Loucy (cell line): ENCODE data around the gene SLC9A9.

Source experiments
- H2AFZ ChIP-seq: fragments of 200-600 bp; sonication (generic); 2 replicates; pipeline ENCODE4 v1.6.0; 2016; ENCODE audit warnings: antibody characterized with exemption, mild to moderate bottlenecking, low read length, moderate library complexity
- H3F3A ChIP-seq: fragments of 200-600 bp; 2 replicates; pipeline ENCODE4 v1.6.0; 2016; ENCODE audit warnings: antibody characterized with exemption, low read depth, mild to moderate bottlenecking
- H3K27me3 ChIP-seq: fragments of 200-600 bp; sonication (generic); 2 replicates; pipeline ENCODE4 v1.6.1; 2014; ENCODE audit warnings: low read length, mild to moderate bottlenecking; ENCODE audit not compliant: insufficient read depth, poor library complexity, severe bottlenecking
- H3K36me3 ChIP-seq: fragments of 200-600 bp; sonication (generic); 2 replicates; pipeline ENCODE4 v1.6.1; 2016; ENCODE audit warnings: low read length; ENCODE audit not compliant: insufficient read depth
- H3K4me1 ChIP-seq: fragments of 200-600 bp; sonication (generic); 2 replicates; pipeline ENCODE4 v1.5.1; 2014; ENCODE audit warnings: low read length, mild to moderate bottlenecking; ENCODE audit not compliant: insufficient read depth, poor library complexity, severe bottlenecking
- H3K4me2 ChIP-seq: fragments of 200-600 bp; sonication (generic); 2 replicates; pipeline ENCODE4 v1.6.0; 2014; ENCODE audit warnings: antibody characterized with exemption, low read length, low read depth, mild to moderate bottlenecking; ENCODE audit not compliant: poor library complexity, severe bottlenecking
- H3K4me3 ChIP-seq: fragments of 200-600 bp; sonication (generic); 2 replicates; pipeline ENCODE4 v1.5.1; 2014; ENCODE audit warnings: low read length, mild to moderate bottlenecking, mixed read lengths; ENCODE audit not compliant: poor library complexity, severe bottlenecking
- H3K79me2 ChIP-seq: fragments of 200-600 bp; sonication (generic); 2 replicates; pipeline ENCODE4 v1.6.1; 2014; ENCODE audit warnings: low read length; ENCODE audit not compliant: insufficient read depth
- H3K9ac ChIP-seq: fragments of 200-600 bp; sonication (generic); 2 replicates; pipeline ENCODE4 v1.6.0; 2014; ENCODE audit warnings: mild to moderate bottlenecking, low read depth, low read length, moderate library complexity; ENCODE audit not compliant: poor library complexity, severe bottlenecking
- H3K9me2 ChIP-seq: fragments of 200-600 bp; sonication (generic); replicated peaks from 2 replicates; pipeline ENCODE4 v1.6.1; 2016; ENCODE audit warnings: low read depth, low read length, mixed read lengths
- H3K9me3 ChIP-seq: fragments of 200-600 bp; sonication (generic); 2 replicates; pipeline ENCODE4 v1.6.1; 2014; ENCODE audit warnings: mild to moderate bottlenecking, antibody characterized with exemption, low read length, low read depth; ENCODE audit not compliant: insufficient read depth
- H4K20me1 ChIP-seq: fragments of 200-600 bp; sonication (generic); 2 replicates; pipeline ENCODE4 v1.6.0; 2014; ENCODE audit warnings: antibody characterized with exemption, low read length, mild to moderate bottlenecking; ENCODE audit not compliant: insufficient read depth, poor library complexity, severe bottlenecking
- EZH2phosphoT487 ChIP-seq: fragments of 200-600 bp; IDR thresholded peaks from 2 replicates; pipeline ENCODE4 v1.6.1; 2018; ENCODE audit warnings: antibody characterized with exemption, mild to moderate bottlenecking, moderate library complexity, borderline replicate concordance
- TF ChIP-seq, protein P1 (sequence below): fragments of 200-600 bp; sonication (generic); conservative IDR thresholded peaks from 2 replicates; pipeline ENCODE4 v1.5.1; 2014; ENCODE audit warnings: mild to moderate bottlenecking, antibody characterized with exemption, low read length

Gene SLC9A9

GRCh38 chr3:143408771-143409170 lies 439.5 kb downstream of the SLC9A9 start:
- no peak overlapping the region for H3K4me3 ChIP-seq
- TF ChIP-seq EZH2phosphoT487, result no peak
- H3K36me3 ChIP-seq, result no peaks in the 10 kb centered on the region
- H2AFZ ChIP-seq, result no peak overlapping the region
- no peaks in the 10 kb centered on the region for H3K79me2 ChIP-seq
- H3K9me3 ChIP-seq, result no peaks in the 10 kb centered on the region
- H3F3A ChIP-seq, result no peaks in the 10 kb centered on the region
- no peak overlapping the region for H3K4me2 ChIP-seq
- H3K9ac ChIP-seq, result no peak overlapping the region
- peaks cover 3% of the 10 kb centered on the region for H3K4me1 ChIP-seq
- H4K20me1 ChIP-seq, result no peaks in the 10 kb centered on the region
- H3K27me3 ChIP-seq, result no peaks in the 10 kb centered on the region
- H3K9me2 ChIP-seq, result no peaks in the 10 kb centered on the region

GRCh38 chr3:143402602-143403001 lies 445.7 kb downstream of the SLC9A9 start:
- H3F3A ChIP-seq, result no peaks in the 10 kb centered on the region

DNA sequence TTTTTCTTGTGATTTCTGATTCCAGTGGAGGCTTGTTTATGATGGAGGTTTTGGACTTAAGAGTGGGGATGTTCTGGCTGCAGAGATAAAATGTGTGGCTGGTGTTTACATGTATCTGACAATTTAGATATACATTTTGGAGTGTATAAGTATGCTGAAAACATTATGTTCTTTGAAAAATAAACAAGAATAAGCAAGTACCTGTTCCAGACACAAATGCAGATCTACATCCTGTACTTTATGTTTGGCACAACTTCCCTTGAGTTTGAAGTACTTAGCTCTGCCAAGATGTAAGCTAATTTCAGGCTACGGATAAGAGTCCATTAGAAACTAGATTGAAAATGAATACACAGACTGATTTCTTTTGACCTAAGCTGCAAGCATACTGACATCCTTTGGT lies 451.5 kb downstream of the SLC9A9 start:
- Histone ChIP-seq H3K9me3 (no peaks in the 10 kb centered on the region), H2AFZ (no peak overlapping the region), H3F3A (no peaks in the 10 kb centered on the region), H3K36me3 (no peaks in the 10 kb centered on the region), H3K4me2 (no peak overlapping the region), H3K4me3 (no peak overlapping the region), H3K79me2 (no peaks in the 10 kb centered on the region), H3K9me2 (no peaks in the 10 kb centered on the region), H4K20me1 (no peaks in the 10 kb centered on the region), H3K4me1 (no peaks in the 10 kb centered on the region), H3K9ac (no peak overlapping the region), H3K27me3 (no peaks in the 10 kb centered on the region)
- no peak for TF ChIP-seq EZH2phosphoT487
- TF ChIP-seq, protein P1, sequence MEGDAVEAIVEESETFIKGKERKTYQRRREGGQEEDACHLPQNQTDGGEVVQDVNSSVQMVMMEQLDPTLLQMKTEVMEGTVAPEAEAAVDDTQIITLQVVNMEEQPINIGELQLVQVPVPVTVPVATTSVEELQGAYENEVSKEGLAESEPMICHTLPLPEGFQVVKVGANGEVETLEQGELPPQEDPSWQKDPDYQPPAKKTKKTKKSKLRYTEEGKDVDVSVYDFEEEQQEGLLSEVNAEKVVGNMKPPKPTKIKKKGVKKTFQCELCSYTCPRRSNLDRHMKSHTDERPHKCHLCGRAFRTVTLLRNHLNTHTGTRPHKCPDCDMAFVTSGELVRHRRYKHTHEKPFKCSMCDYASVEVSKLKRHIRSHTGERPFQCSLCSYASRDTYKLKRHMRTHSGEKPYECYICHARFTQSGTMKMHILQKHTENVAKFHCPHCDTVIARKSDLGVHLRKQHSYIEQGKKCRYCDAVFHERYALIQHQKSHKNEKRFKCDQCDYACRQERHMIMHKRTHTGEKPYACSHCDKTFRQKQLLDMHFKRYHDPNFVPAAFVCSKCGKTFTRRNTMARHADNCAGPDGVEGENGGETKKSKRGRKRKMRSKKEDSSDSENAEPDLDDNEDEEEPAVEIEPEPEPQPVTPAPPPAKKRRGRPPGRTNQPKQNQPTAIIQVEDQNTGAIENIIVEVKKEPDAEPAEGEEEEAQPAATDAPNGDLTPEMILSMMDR, result no peak

More at GRCh38 chr3:143402602-143403001, 445.7 kb downstream of the SLC9A9 start:
- H3K9ac ChIP-seq, result no peak overlapping the region
- no peaks in the 10 kb centered on the region for H4K20me1 ChIP-seq
- TF ChIP-seq, protein P1, result no peak
- TF ChIP-seq EZH2phosphoT487, result no peak
- no peaks in the 10 kb centered on the region for H3K9me2 ChIP-seq
- H3K4me3 ChIP-seq, result no peak overlapping the region
- no peak overlapping the region for H2AFZ ChIP-seq
- H3K27me3 ChIP-seq, result no peaks in the 10 kb centered on the region
- H3K9me3 ChIP-seq, result no peaks in the 10 kb centered on the region
- no peak overlapping the region for H3K4me2 ChIP-seq
- H3K36me3 ChIP-seq, result no peaks in the 10 kb centered on the region
- H3K4me1 ChIP-seq, result peaks cover 3% of the 10 kb centered on the region
- H3K79me2 ChIP-seq, result no peaks in the 10 kb centered on the region

DNA sequence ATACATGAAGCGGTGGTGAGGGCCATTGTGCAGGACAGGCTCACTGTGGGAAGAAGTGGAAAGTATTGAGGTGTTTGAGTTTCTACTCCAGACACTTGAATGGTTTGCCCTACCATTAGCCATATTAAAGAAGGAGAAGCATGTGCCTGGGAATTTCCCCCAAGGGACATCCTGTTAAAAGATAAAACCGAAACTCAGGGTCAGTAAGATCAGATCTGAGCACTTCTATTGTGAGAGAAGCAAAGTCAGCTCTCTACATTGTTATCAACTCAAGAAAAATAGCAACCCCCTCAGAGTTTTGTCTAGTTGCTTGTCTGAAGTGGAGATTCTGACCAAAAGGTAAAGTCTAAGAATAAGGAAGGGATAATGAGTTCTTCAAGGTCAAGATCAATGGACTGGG lies 458.9 kb downstream of the SLC9A9 start:
- H4K20me1 ChIP-seq, result no peaks in the 10 kb centered on the region
- H3K4me3 ChIP-seq, result no peak overlapping the region
- no peak for TF ChIP-seq EZH2phosphoT487
- TF ChIP-seq, protein P1, result no peak
- no peaks in the 10 kb centered on the region for H3K9me2 ChIP-seq
- no peaks in the 10 kb centered on the region for H3K79me2 ChIP-seq
- H3K4me2 ChIP-seq, result no peak overlapping the region
- no peaks in the 10 kb centered on the region for H3K4me1 ChIP-seq
- H3F3A ChIP-seq, result no peaks in the 10 kb centered on the region
- no peak overlapping the region for H2AFZ ChIP-seq
- no peaks in the 10 kb centered on the region; the same call in 1 of the 2 replicates for H3K9me3 ChIP-seq
- no peak overlapping the region for H3K9ac ChIP-seq
- no peaks in the 10 kb centered on the region for H3K36me3 ChIP-seq
- no peaks in the 10 kb centered on the region for H3K27me3 ChIP-seq
